A549 (cell line): ENCODE measurements around the gene SDS. TPM values are rescaled to one million over a fixed set of nuclear protein-coding genes. Genes with fewer than 3 reads are reported as not detected.

Experiments used
- ATAC-seq, 2 experiments: fragments of 200-7000 bp in 1 of 2; fragments of >200 bp in 1 of 2; cut with Nextera tagmentation in 1 of 2; cut with Tn5 transposase in 1 of 2; 3 replicates each; pipeline versions ENCODE4 v1.8.0 to v1.9.1; 2018 to 2020; ENCODE audit warnings: mild to moderate bottlenecking in 1 of 2, moderate library complexity in 1 of 2
- CTCF ChIA-PET: fragments of 300-600 bp; sonication (Branson Sonifier 250); formaldehyde crosslinking; extraction: SDS; loops from one replicate; lab custom pipeline; 2021; ENCODE audit warnings: antibody characterized with exemption, inconsistent platforms; lab: Yijun Ruan, JAX
- POLR2A ChIA-PET: fragments of 350-600 bp; formaldehyde crosslinking; extraction: SDS; loops from one replicate; lab custom pipeline; 2021; ENCODE audit warnings: antibody characterized with exemption, inconsistent platforms; lab: Yijun Ruan, JAX
- DNase-seq, 2 experiments: peaks; one replicate each; pipeline versions ENCODE4 v3.0.0 to v3.0.0-alpha.2; 2011 to 2016; ENCODE audit warnings: low read depth in 1 of 2, low spot score in 1 of 2
- FAIRE-seq: peaks from 2 replicates; lab custom pipeline; 2011; peaks lifted over from hg19 to GRCh38; lab: Jason Lieb, UNC
- H3K27ac ChIP-seq, 2 experiments: fragments of >200 bp; sonication (Bioruptor Twin); formaldehyde crosslinking; 3 replicates each; pipeline ENCODE4 v1.5.1; 2016 to 2017
- H3K4me1 ChIP-seq: fragments of >200 bp; sonication (Bioruptor Twin); formaldehyde crosslinking; 3 replicates; pipeline ENCODE4 v1.6.1; 2016
- H3K4me2 ChIP-seq: fragments of >200 bp; sonication (Bioruptor Twin); formaldehyde crosslinking; 3 replicates; pipeline ENCODE4 v1.6.1; 2016
- H3K4me3 ChIP-seq: fragments of >200 bp; sonication (Bioruptor Twin); formaldehyde crosslinking; 3 replicates; pipeline ENCODE4 v1.5.1; 2016
- H3K9me3 ChIP-seq: fragments of >200 bp; sonication (Bioruptor Twin); formaldehyde crosslinking; 3 replicates; pipeline ENCODE4 v1.6.1; 2016
- BHLHE40 ChIP-seq: IDR thresholded peaks from 2 replicates; pipeline ENCODE4 v1.6.1; 2012; ENCODE audit warnings: low read depth, low read length, inconsistent platforms
- CBX2 ChIP-seq: fragments of 200-600 bp; sonication (generic); IDR thresholded peaks from 2 replicates; pipeline ENCODE4 v1.6.1; 2016; ENCODE audit warnings: low read depth, mild to moderate bottlenecking, borderline replicate concordance
- CHD4 ChIP-seq: fragments of 200-600 bp; sonication (generic); IDR thresholded peaks from 2 replicates; pipeline ENCODE4 v1.6.1; 2016; ENCODE audit warnings: antibody characterized with exemption, mild to moderate bottlenecking, borderline replicate concordance
- CTCF ChIP-seq: fragments of >200 bp; sonication (Bioruptor Twin); formaldehyde crosslinking; IDR thresholded peaks from 3 replicates; pipeline ENCODE4 v1.5.1; 2016
- E2F6 ChIP-seq: IDR thresholded peaks from 2 replicates; pipeline ENCODE4 v1.6.1; 2012; ENCODE audit warnings: low read depth, borderline replicate concordance
- ESRRA ChIP-seq: fragments of 150-350 bp; IDR thresholded peaks from 2 replicates; pipeline ENCODE4 v1.6.1; 2014; ENCODE audit warnings: mild to moderate bottlenecking, low read length, borderline replicate concordance
- FOSL2 ChIP-seq, 2 experiments: fragments of 450-650 bp in 1 of 2; fragments of >200 bp in 1 of 2; sonication (Bioruptor Twin) in 1 of 2; formaldehyde crosslinking; IDR thresholded peaks; 2 replicates each; pipeline versions ENCODE4 v1.5.0 to v1.6.1; 2016 to 2020; ENCODE audit warnings: mild to moderate bottlenecking in 1 of 2, moderate library complexity in 1 of 2
- HDAC2 ChIP-seq: fragments of 200-600 bp; sonication (generic); IDR thresholded peaks from 2 replicates; pipeline ENCODE4 v1.6.1; 2016
- HEYL ChIP-seq: fragments of 250-450 bp; sonication (Bioruptor Pico); IDR thresholded peaks from 2 replicates; pipeline ENCODE4 v1.8.0; 2021; ENCODE audit warnings: mild to moderate bottlenecking, moderate library complexity
- KDM1A ChIP-seq: fragments of 200-600 bp; sonication (generic); IDR thresholded peaks from 2 replicates; pipeline ENCODE4 v1.6.1; 2016; ENCODE audit warnings: low read depth, mild to moderate bottlenecking
- NFE2L2 ChIP-seq: fragments of 150-350 bp; conservative IDR thresholded peaks from 2 replicates; pipeline ENCODE4 v1.6.1; 2014; ENCODE audit warnings: low read length
- POLR2A ChIP-seq: IDR thresholded peaks from 2 replicates; pipeline ENCODE4 v1.6.1; 2012; ENCODE audit warnings: mild to moderate bottlenecking, low read length
- RAD21 ChIP-seq, 2 experiments: fragments of >200 bp in 1 of 2; sonication (Bioruptor Twin) in 1 of 2; formaldehyde crosslinking in 1 of 2; IDR thresholded peaks in 1 of 2; conservative IDR thresholded peaks in 1 of 2; 2 replicates in 1 of 2; 3 replicates in 1 of 2; pipeline ENCODE4 v1.6.1; 2012 to 2018; ENCODE audit warnings: inconsistent platforms in 1 of 2
- RARB ChIP-seq: fragments of 250-450 bp; sonication (Bioruptor Pico); IDR thresholded peaks from 2 replicates; pipeline ENCODE4 v1.8.0; 2021; ENCODE audit warnings: mild to moderate bottlenecking, moderate library complexity
- SMC3 ChIP-seq: fragments of >200 bp; sonication (Bioruptor Twin); formaldehyde crosslinking; IDR thresholded peaks from 3 replicates; pipeline ENCODE4 v1.6.1; 2018; ENCODE audit warnings: inconsistent platforms
- ZFP36 ChIP-seq: fragments of 450-650 bp; IDR thresholded peaks from 2 replicates; pipeline ENCODE4 v1.6.1; 2014; ENCODE audit warnings: borderline replicate concordance; ENCODE audit not compliant: partially characterized antibody
- WGBS: methylation state at CpG from one replicate; pipeline ENCODE4 v1.1.6; 2017; ENCODE audit errors: missing lambda C conversion rate; 5-methylcytosine and 5-hydroxymethylcytosine counted together
- polyA plus RNA-seq, 4 experiments: library from polyadenylated mRNA; depleted of rRNA in 3 of 4; stranded (reverse); fragments of >200 nt; fragmentation: RNase III in 1 of 4; extraction: RNeasy Plus Mini Kit Qiagen cat#74134 plus additional on column Dnase treatment in 1 of 4; gene quantifications; 2 replicates in 3 of 4; 3 replicates in 1 of 4; pipeline ENCODE4 v1.2.3, GENCODE V29; 2011 to 2017

SDS gene
- polyA plus RNA-seq, 2 of the 4 experiments (the other 2 are of a cell fraction), result 3.9 to 7.3 TPM

- TF ChIP-seq CBX2 (no peak), FOSL2 (IDR thresholded peaks at IDR 0.05) (no peak), FOSL2 (CRISPR knock-in tag; IDR thresholded peaks at IDR 0.05) (no peak), E2F6 (no peak), ESRRA (no peak), BHLHE40 (no peak)
Measured at GRCh38 chr12:113425960-113426453, 22.3 kb upstream of the SDS start (continued).

GRCh38 chr12:113424915-113425823 is 21.5 kb upstream of the SDS start:
- no peak overlapping the region for H3K4me2 ChIP-seq
- no peak overlapping the region for H3K4me3 ChIP-seq
- ChIA-PET CTCF (interaction anchor here (0.6 to 2.2 kb wide), 52 partner anchors 9 to 497 kb away, joined by 3 to 31 read pairs (median 5); partner anchors contain the start of genes PLBD2, SDS and SLC8B1), POLR2A (interaction anchor here (0.6 kb wide), 1 partner anchor 117 kb away, joined by 4 read pairs; no protein-coding TSS in a partner anchor)
- peak overlapping the region in 1 of 2 experiments; percentile 39; a peak in 1 of 6 replicates for H3K27ac ChIP-seq
- ATAC-seq (peak; percentile 35 to 59; a peak in 3 of 6 replicates), FAIRE-seq (no peak), DNase-seq (peak; percentile 58 to 76)
- peaks cover 28% of the 10 kb centered on the region for H3K4me1 ChIP-seq
- TF ChIP-seq POLR2A, result no peak
- TF ChIP-seq HEYL, result no peak
- peak; percentile 76 to 85 for TF ChIP-seq RAD21 (conservative IDR thresholded peaks at IDR 0.05 in 1 of 2, IDR thresholded peaks at IDR 0.05 in 1 of 2)
- TF ChIP-seq SMC3, result peak; percentile 79
- peak; percentile 86 for TF ChIP-seq ZFP36
- TF ChIP-seq CHD4, result peak; percentile 88
- peak; percentile 88 for TF ChIP-seq CTCF
- peak; percentile 91 for TF ChIP-seq KDM1A
- TF ChIP-seq HDAC2, result peak; percentile 72; the same call in 1 of the 2 replicates
- no peaks in the 10 kb centered on the region for H3K9me3 ChIP-seq
- 56% methylated on average over 20 of the region's 20 CpGs for whole genome bisulfite sequencing

- WGBS, result 94% methylated on average over 1 of the region's 1 CpG
- H3K4me1 ChIP-seq, result peaks cover 33% of the 10 kb centered on the region
- no peak overlapping the region for H3K27ac ChIP-seq
- CTCF ChIA-PET, result interaction anchor here (0.6 to 2.2 kb wide), 32 partner anchors 9 to 486 kb away, joined by 3 to 31 read pairs (median 7); partner anchors contain the start of genes PLBD2, SDS and SLC8B1
- DNase-seq (no peak), ATAC-seq (no peak), FAIRE-seq (no peak)
- no peak overlapping the region for H3K4me3 ChIP-seq
- no peaks in the 10 kb centered on the region for H3K9me3 ChIP-seq
- POLR2A ChIA-PET, result no interaction called here
- 0 out of 2 replicates have a peak, but pooled peaks have one; percentile 9 for TF ChIP-seq NFE2L2
- no peak for TF ChIP-seq RARB
- no peak overlapping the region for H3K4me2 ChIP-seq
Measured at GRCh38 chr12:113424456-113424855, 20.8 kb upstream of the SDS start.
